ENCODE results near the gene TMEM59.

TMEM59 gene

GRCh38 chr1:53984726-53985125 is 68.3 kb downstream of the TMEM59 start:
- DNase-seq (ENCODE audit: low read depth): no peak

- no peak for DNase-seq (ENCODE audit: low read depth)
These were observed 70.3 kb downstream of the TMEM59 start for GRCh38 chr1:53982763-53983104.

GRCh38 chr1:53982034-53982762 is 70.8 kb downstream of the TMEM59 start:
- no peak for DNase-seq (ENCODE audit: low read depth)

- DNase-seq (ENCODE audit: low read depth): no peak
These were observed 71.8 kb downstream of the TMEM59 start for GRCh38 chr1:53981220-53981619.

GRCh38 chr1:53979712-53980450 is 73.1 kb downstream of the TMEM59 start:
- no peak for DNase-seq (ENCODE audit: low read depth)

All from activated T-helper 9 cell treated with anti-CD3 and anti-CD28 coated beads, Interleukin-2, amount 50 U/mL, for 16 hours (primary cell).